ENCODE measurements around the gene RPS4Y2.

The RPS4Y2 gene

GRCh38 chrY:20745060-20745459 is 10.8 kb upstream of the RPS4Y2 start:
- no peak overlapping the region for H3K9ac ChIP-seq (ENCODE audit: low read length)
- H3F3A ChIP-seq (ENCODE audit: insufficient read depth, low read length) = no peaks in the 10 kb centered on the region
- H3K9me2 ChIP-seq (ENCODE audit: low read depth, low read length) = no peaks in the 10 kb centered on the region
- H3K27me3 ChIP-seq (ENCODE audit: insufficient read depth, low read length) = no peaks in the 10 kb centered on the region
- TF ChIP-seq EZH2 (IDR thresholded peaks at IDR 0.05; ENCODE audit: borderline replicate concordance, low read length) (no peak), CTCF (IDR thresholded peaks at IDR 0.05; ENCODE audit: low read length) (no peak)
- no peak overlapping the region for H3K27ac ChIP-seq (ENCODE audit: low read depth, low read length, poor library complexity, severe bottlenecking)
- H3K4me3 ChIP-seq (ENCODE audit: low read depth, low read length, poor library complexity, severe bottlenecking) = no peak overlapping the region
- H3K9me3 ChIP-seq (ENCODE audit: low read length) = no peaks in the 10 kb centered on the region
- no peaks in the 10 kb centered on the region for H4K20me1 ChIP-seq (ENCODE audit: insufficient read depth, low read length)
- H3K79me2 ChIP-seq (ENCODE audit: insufficient read depth, low read length) = no peaks in the 10 kb centered on the region
- no peaks in the 10 kb centered on the region for H3K36me3 ChIP-seq (ENCODE audit: insufficient read depth, low read length)
- no peak overlapping the region for H2AFZ ChIP-seq (ENCODE audit: low read length)
- H3K4me1 ChIP-seq (ENCODE audit: insufficient read depth, low read length, severe bottlenecking) = peaks cover 8% of the 10 kb centered on the region
- no peak overlapping the region for H3K4me2 ChIP-seq (ENCODE audit: low read length)

- Histone ChIP-seq H3K4me3 (ENCODE audit: low read depth, low read length, poor library complexity, severe bottlenecking) (no peak overlapping the region), H2AFZ (ENCODE audit: low read length) (no peak overlapping the region), H3K4me2 (ENCODE audit: low read length) (no peak overlapping the region), H3K9me2 (ENCODE audit: low read depth, low read length) (no peaks in the 10 kb centered on the region), H3F3A (ENCODE audit: insufficient read depth, low read length) (no peaks in the 10 kb centered on the region), H3K9me3 (ENCODE audit: low read length) (no peaks in the 10 kb centered on the region), H3K79me2 (ENCODE audit: insufficient read depth, low read length) (no peaks in the 10 kb centered on the region), H4K20me1 (ENCODE audit: insufficient read depth, low read length) (no peaks in the 10 kb centered on the region), H3K9ac (ENCODE audit: low read length) (no peak overlapping the region), H3K4me1 (ENCODE audit: insufficient read depth, low read length, severe bottlenecking) (no peaks in the 10 kb centered on the region), H3K27me3 (ENCODE audit: insufficient read depth, low read length) (no peaks in the 10 kb centered on the region), H3K27ac (ENCODE audit: low read depth, low read length, poor library complexity, severe bottlenecking) (no peak overlapping the region), H3K36me3 (ENCODE audit: insufficient read depth, low read length) (no peaks in the 10 kb centered on the region)
- no peak for TF ChIP-seq EZH2 (IDR thresholded peaks at IDR 0.05; ENCODE audit: borderline replicate concordance, low read length)
- no peak for TF ChIP-seq CTCF (IDR thresholded peaks at IDR 0.05; ENCODE audit: low read length)
Measured at GRCh38 chrY:20746919-20747318, 9.0 kb upstream of the RPS4Y2 start.

GRCh38 chrY:20763869-20764268 is 8.0 kb downstream of the RPS4Y2 start:
- Histone ChIP-seq H4K20me1 (ENCODE audit: insufficient read depth, low read length) (no peaks in the 10 kb centered on the region), H3K9ac (ENCODE audit: low read length) (no peak overlapping the region), H2AFZ (ENCODE audit: low read length) (no peak overlapping the region), H3K4me3 (ENCODE audit: low read depth, low read length, poor library complexity, severe bottlenecking) (no peak overlapping the region), H3F3A (ENCODE audit: insufficient read depth, low read length) (no peaks in the 10 kb centered on the region), H3K27me3 (ENCODE audit: insufficient read depth, low read length) (no peaks in the 10 kb centered on the region), H3K4me2 (ENCODE audit: low read length) (no peak overlapping the region), H3K9me3 (ENCODE audit: low read length) (no peaks in the 10 kb centered on the region), H3K79me2 (ENCODE audit: insufficient read depth, low read length) (no peaks in the 10 kb centered on the region), H3K27ac (ENCODE audit: low read depth, low read length, poor library complexity, severe bottlenecking) (no peak overlapping the region), H3K9me2 (ENCODE audit: low read depth, low read length) (no peaks in the 10 kb centered on the region), H3K36me3 (ENCODE audit: insufficient read depth, low read length) (no peaks in the 10 kb centered on the region), H3K4me1 (ENCODE audit: insufficient read depth, low read length, severe bottlenecking) (no peaks in the 10 kb centered on the region)
- TF ChIP-seq EZH2 (IDR thresholded peaks at IDR 0.05; ENCODE audit: borderline replicate concordance, low read length) = no peak
- no peak for TF ChIP-seq CTCF (IDR thresholded peaks at IDR 0.05; ENCODE audit: low read length)
